ENCODE measurements around the gene FSCN2. TPM values are rescaled to one million over a fixed set of nuclear protein-coding genes. Genes with fewer than 3 reads are reported as not detected.

Gene FSCN2
- total RNA-seq, 4 donors from 2014 or later = 9.7 to 20.7 (median 17.0) TPM

DNA sequence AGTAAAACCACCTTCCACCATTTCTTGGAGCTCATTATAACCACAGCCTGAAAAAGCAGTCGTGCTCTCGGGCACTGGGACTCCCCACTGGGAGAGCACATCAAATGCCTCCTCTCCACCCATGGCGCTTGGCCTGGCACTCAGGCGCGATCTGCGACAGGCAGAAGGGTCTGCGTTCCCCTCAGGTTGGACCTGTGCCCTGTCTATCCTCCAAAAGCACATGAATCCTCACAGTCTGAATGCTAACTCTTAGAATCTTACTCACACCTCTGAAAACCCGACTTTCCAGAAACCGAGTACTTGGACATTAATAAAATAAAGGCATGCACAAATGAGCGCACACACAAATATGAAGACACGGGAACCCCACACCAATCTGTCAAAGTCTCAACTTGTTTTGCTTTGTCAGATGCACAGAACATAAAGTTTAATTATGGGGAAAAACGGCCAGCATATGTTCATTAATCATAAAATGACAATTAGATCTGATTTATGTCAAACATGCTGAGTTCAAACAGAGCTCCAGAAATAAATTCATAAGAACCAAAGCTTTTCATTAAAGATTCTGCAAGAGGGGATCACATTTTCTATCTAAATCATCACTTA, 44.5 kb downstream of the FSCN2 start:
- Histone ChIP-seq H3K27ac (no peak overlapping the region), H3K4me1 (peaks cover 36 to 39% of the 10 kb centered on the region in 2 donors), H3K36me3 (peaks cover 25 to 39% of the 10 kb centered on the region in 2 donors), H3K9me3 (no peaks in the 10 kb centered on the region), H3K27me3 (no peaks in the 10 kb centered on the region), H3K4me3 (replicated peaks in 1 of 3) (no peak overlapping the region)
- TF ChIP-seq POLR2A (IDR thresholded peaks at IDR 0.05) = no peak
- TF ChIP-seq CTCF (IDR thresholded peaks at IDR 0.05) = no peak
- intact Hi-C loops (cut with DNase I) = no loop called here
- 83 to 84% methylated on average over 12 of the region's 12 CpGs for WGBS, 2 donors
- no peak for DNase-seq

DNA sequence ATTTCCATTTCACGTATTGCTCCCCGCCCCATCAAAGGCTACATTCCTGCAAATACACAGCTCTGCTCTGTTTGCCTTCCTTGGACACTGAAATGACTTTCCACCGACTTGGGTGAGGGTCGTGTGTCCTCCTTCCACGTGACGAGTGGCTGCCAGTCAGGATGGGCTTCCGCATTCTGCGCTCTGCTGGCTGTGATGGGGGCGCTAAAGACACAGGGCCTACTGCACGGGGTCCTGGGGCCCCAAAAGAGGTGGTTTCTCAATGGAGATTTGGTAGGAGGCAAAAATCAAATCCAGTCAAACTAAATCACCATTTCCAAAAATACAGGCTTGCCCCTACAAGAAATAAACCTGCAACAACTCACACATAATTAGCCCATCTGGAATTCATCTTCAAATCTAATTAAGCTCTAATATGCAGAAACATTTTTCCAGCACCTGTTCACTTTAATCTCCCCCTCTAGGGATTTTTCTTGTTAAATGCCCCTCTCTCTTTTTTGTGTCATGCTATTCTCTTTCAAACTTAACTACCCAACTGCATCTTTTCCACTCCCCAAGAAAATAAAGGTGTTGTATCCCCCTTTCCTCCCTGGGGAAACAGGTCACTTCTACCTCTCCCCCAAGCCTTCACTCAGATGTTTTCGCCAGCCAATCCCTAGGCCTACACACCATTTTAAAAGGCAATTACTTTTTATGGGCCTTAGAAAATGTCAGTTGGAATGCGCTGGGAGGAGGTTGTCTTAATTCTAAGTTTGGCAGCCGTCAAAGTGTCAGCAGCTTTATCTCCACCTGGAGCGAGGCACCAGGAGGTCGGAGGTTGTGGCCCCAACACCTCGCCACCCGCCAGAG, 45.8 kb downstream of the FSCN2 start:
- 92 to 93% methylated on average over 17 of the region's 17 CpGs for whole genome bisulfite sequencing, 2 donors
- intact Hi-C loops (cut with DNase I) = no loop called here
- Histone ChIP-seq H3K27ac (peak overlapping the region in 2 of 3 donors; percentile 40 to 67), H3K4me3 (replicated peaks in 1 of 3) (no peak overlapping the region), H3K36me3 (peaks cover 25 to 32% of the 10 kb centered on the region in 2 donors), H3K4me1 (peaks cover 29 to 38% of the 10 kb centered on the region in 2 donors), H3K27me3 (no peaks in the 10 kb centered on the region), H3K9me3 (no peaks in the 10 kb centered on the region)
- no peak for TF ChIP-seq POLR2A (IDR thresholded peaks at IDR 0.05)
- no peak for TF ChIP-seq CTCF (IDR thresholded peaks at IDR 0.05)
- no peak for DNase-seq

DNA sequence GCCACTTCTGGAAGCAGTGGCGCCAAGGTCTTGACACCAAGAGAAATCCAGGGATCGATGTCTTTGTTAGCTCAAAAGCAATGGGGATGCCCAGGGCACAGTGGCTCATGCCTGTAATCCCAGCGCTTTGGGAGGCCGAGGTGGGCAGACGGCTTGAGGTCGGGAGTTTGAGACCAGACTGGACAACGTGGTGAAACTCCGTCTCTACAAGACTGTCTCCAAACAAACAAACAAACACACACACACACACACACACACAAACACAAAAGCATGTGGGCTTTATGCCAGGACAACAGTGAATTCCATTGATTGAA, 46.4 kb downstream of the FSCN2 start:
- TF ChIP-seq POLR2A (IDR thresholded peaks at IDR 0.05) (no peak), CTCF (IDR thresholded peaks at IDR 0.05) (no peak)
- no peak overlapping the region for H3K4me3 ChIP-seq (replicated peaks in 1 of 3)
- H3K27ac ChIP-seq = peak overlapping the region in 2 of 3 donors; percentile 40 to 67
- H3K27me3 ChIP-seq = no peaks in the 10 kb centered on the region
- H3K36me3 ChIP-seq = peaks cover 24 to 31% of the 10 kb centered on the region in 2 donors
- no peak for DNase-seq
- no peaks in the 10 kb centered on the region for H3K9me3 ChIP-seq
- WGBS, 2 donors = 91 to 93% methylated on average over 7 to 8 of the region's 8 CpGs
- H3K4me1 ChIP-seq = peaks cover 29 to 38% of the 10 kb centered on the region in 2 donors
- intact Hi-C loops (cut with DNase I) = no loop called here

GRCh38 chr17:81575836-81576235, 47.7 kb downstream of the FSCN2 start:
- TF ChIP-seq POLR2A (IDR thresholded peaks at IDR 0.05) = no peak
- TF ChIP-seq CTCF (IDR thresholded peaks at IDR 0.05) = no peak
- intact Hi-C loops (cut with DNase I) = no loop called here

More at GRCh38 chr17:81575836-81576235, 47.7 kb downstream of the FSCN2 start:
- peak in 1 of 2 donors; percentile 49 for DNase-seq
- Histone ChIP-seq H3K27ac (peak overlapping the region in 2 of 3 donors; percentile 0 to 1), H3K36me3 (peaks cover 12 to 20% of the 10 kb centered on the region in 2 donors), H3K9me3 (no peaks in the 10 kb centered on the region), H3K4me1 (peaks cover 29 to 38% of the 10 kb centered on the region in 2 donors), H3K27me3 (no peaks in the 10 kb centered on the region), H3K4me3 (replicated peaks in 1 of 3) (no peak overlapping the region)
- WGBS, 2 donors = 48 to 66% methylated on average over 3 of the region's 3 CpGs
